Stomach smooth muscle (tissue), 2 donors: ENCODE measurements around the gene FARS2.

Experiments
- H3K27ac ChIP-seq: one replicate; pipeline ENCODE4 v1.7.0; 2013; ENCODE audit warnings: mild to moderate bottlenecking, low read length, inconsistent platforms
- H3K27me3 ChIP-seq, 2 donors: one replicate each; pipeline ENCODE4 v1.7.0; 2013; ENCODE audit warnings: low read length in 2 of 2; ENCODE audit not compliant: insufficient read depth in 2 of 2, control insufficient read depth in 1 of 2
- H3K36me3 ChIP-seq, 2 donors: one replicate each; pipeline ENCODE4 v1.7.0; 2013; ENCODE audit warnings: low read length in 2 of 2; ENCODE audit not compliant: control insufficient read depth in 2 of 2, insufficient read depth in 2 of 2
- H3K4me1 ChIP-seq: one replicate; pipeline ENCODE4 v1.7.0; 2013; ENCODE audit warnings: low read length; ENCODE audit not compliant: control insufficient read depth, insufficient read depth
- H3K4me3 ChIP-seq, 2 donors: one replicate each; pipeline ENCODE4 v1.7.0; 2013; ENCODE audit warnings: low read length in 2 of 2
- H3K9ac ChIP-seq, 2 donors: one replicate each; pipeline ENCODE4 v1.7.0; 2013; ENCODE audit warnings: low read length in 2 of 2, mild to moderate bottlenecking in 1 of 2
- H3K9me3 ChIP-seq, 2 donors: one replicate each; pipeline ENCODE4 v1.7.0; 2013; ENCODE audit warnings: low read length in 2 of 2; ENCODE audit not compliant: control insufficient read depth in 2 of 2
- donor health status: healthy.
- donor health status: Pancreatic carcinoma.

The FARS2 gene

GRCh38 chr6:5338177-5338960, 77.1 kb downstream of the FARS2 start:
- H3K4me1 ChIP-seq: no peaks in the 10 kb centered on the region
- H3K27me3 ChIP-seq: no peaks in the 10 kb centered on the region
- H3K36me3 ChIP-seq: no peaks in the 10 kb centered on the region
- H3K4me3 ChIP-seq: no peak overlapping the region
- no peaks in the 10 kb centered on the region for H3K9me3 ChIP-seq
- no peak overlapping the region for H3K9ac ChIP-seq
- no peak overlapping the region for H3K27ac ChIP-seq

GRCh38 chr6:5339786-5340185, 78.5 kb downstream of the FARS2 start:
- no peak overlapping the region for H3K4me3 ChIP-seq
- H3K27ac ChIP-seq: no peak overlapping the region
- no peaks in the 10 kb centered on the region for H3K36me3 ChIP-seq
- no peak overlapping the region for H3K9ac ChIP-seq
- no peaks in the 10 kb centered on the region for H3K27me3 ChIP-seq
- no peaks in the 10 kb centered on the region for H3K4me1 ChIP-seq
- H3K9me3 ChIP-seq: no peaks in the 10 kb centered on the region

- H3K9ac ChIP-seq: no peak overlapping the region
- no peak overlapping the region for H3K27ac ChIP-seq
- H3K36me3 ChIP-seq: no peaks in the 10 kb centered on the region
- no peaks in the 10 kb centered on the region for H3K27me3 ChIP-seq
- H3K4me3 ChIP-seq: no peak overlapping the region
- no peaks in the 10 kb centered on the region for H3K4me1 ChIP-seq
- H3K9me3 ChIP-seq: no peaks in the 10 kb centered on the region
These were observed 80.5 kb downstream of the FARS2 start for GRCh38 chr6:5341845-5342244.

GRCh38 chr6:5343998-5344397, 82.7 kb downstream of the FARS2 start:
- H3K27ac ChIP-seq: no peak overlapping the region
- no peak overlapping the region for H3K9ac ChIP-seq
- no peak overlapping the region for H3K4me3 ChIP-seq
- H3K9me3 ChIP-seq: no peaks in the 10 kb centered on the region
- no peaks in the 10 kb centered on the region for H3K4me1 ChIP-seq
- H3K36me3 ChIP-seq: no peaks in the 10 kb centered on the region
- no peaks in the 10 kb centered on the region for H3K27me3 ChIP-seq

GRCh38 chr6:5345324-5345723, 84.0 kb downstream of the FARS2 start:
- no peaks in the 10 kb centered on the region for H3K4me1 ChIP-seq
- no peaks in the 10 kb centered on the region for H3K36me3 ChIP-seq
- no peak overlapping the region for H3K27ac ChIP-seq
- H3K9me3 ChIP-seq: no peaks in the 10 kb centered on the region
- H3K9ac ChIP-seq: no peak overlapping the region
- no peak overlapping the region for H3K4me3 ChIP-seq
- no peaks in the 10 kb centered on the region for H3K27me3 ChIP-seq

GRCh38 chr6:5351552-5352210, 90.4 kb downstream of the FARS2 start:
- Histone ChIP-seq H3K4me3 (no peak overlapping the region), H3K36me3 (no peaks in the 10 kb centered on the region), H3K4me1 (no peaks in the 10 kb centered on the region), H3K9ac (no peak overlapping the region), H3K27ac (no peak overlapping the region), H3K9me3 (no peaks in the 10 kb centered on the region), H3K27me3 (no peaks in the 10 kb centered on the region)

GRCh38 chr6:5353971-5354370, 92.7 kb downstream of the FARS2 start:
- Histone ChIP-seq H3K27me3 (no peaks in the 10 kb centered on the region), H3K36me3 (no peaks in the 10 kb centered on the region), H3K27ac (no peak overlapping the region), H3K9me3 (no peaks in the 10 kb centered on the region), H3K4me1 (no peaks in the 10 kb centered on the region), H3K9ac (no peak overlapping the region), H3K4me3 (no peak overlapping the region)

GRCh38 chr6:5357486-5357885, 96.2 kb downstream of the FARS2 start:
- no peaks in the 10 kb centered on the region for H3K27me3 ChIP-seq
- no peaks in the 10 kb centered on the region for H3K36me3 ChIP-seq
- H3K27ac ChIP-seq: no peak overlapping the region
- peaks cover 6% of the 10 kb centered on the region for H3K4me1 ChIP-seq
- H3K9me3 ChIP-seq: no peaks in the 10 kb centered on the region
- no peak overlapping the region for H3K4me3 ChIP-seq
- no peak overlapping the region for H3K9ac ChIP-seq

- H3K9me3 ChIP-seq: no peaks in the 10 kb centered on the region
These were observed 98.1 kb downstream of the FARS2 start for GRCh38 chr6:5359417-5359816.

GRCh38 chr6:5361396-5361795, 100.1 kb downstream of the FARS2 start:
- no peak overlapping the region for H3K4me3 ChIP-seq
- H3K9ac ChIP-seq: no peak overlapping the region
- peaks cover 6% of the 10 kb centered on the region for H3K4me1 ChIP-seq
- no peak overlapping the region for H3K27ac ChIP-seq
- no peaks in the 10 kb centered on the region for H3K27me3 ChIP-seq
- no peaks in the 10 kb centered on the region for H3K36me3 ChIP-seq
- no peaks in the 10 kb centered on the region for H3K9me3 ChIP-seq

More at GRCh38 chr6:5359417-5359816, 98.1 kb downstream of the FARS2 start:
- Histone ChIP-seq H3K27ac (no peak overlapping the region), H3K27me3 (no peaks in the 10 kb centered on the region), H3K4me1 (peaks cover 6% of the 10 kb centered on the region), H3K4me3 (no peak overlapping the region), H3K36me3 (no peaks in the 10 kb centered on the region), H3K9ac (no peak overlapping the region)
